Lower leg skin (tissue), 4 donors: ENCODE data around the gene TECPR2. TPM values are rescaled to one million over a fixed set of nuclear protein-coding genes. Genes with fewer than 3 reads are reported as not detected.

Experiments
- DNase-seq, 2 donors: peaks; one replicate each; pipeline ENCODE4 v3.0.0-alpha.2; 2019; ENCODE audit warnings: low spot score in 2 of 2
- H3K4me3 ChIP-seq: fragments of 200-600 bp; sonication (generic); 2 replicates; pipeline ENCODE4 v1.5.1; 2017; ENCODE audit warnings: mild to moderate bottlenecking, low read depth; ENCODE audit not compliant: poor library complexity, severe bottlenecking
- CTCF ChIP-seq, 3 donors: fragments of 450-650 bp; IDR thresholded peaks; one replicate each; pipeline ENCODE4 v1.5.1; 2016; ENCODE audit warnings: antibody characterized with exemption in 3 of 3, mild to moderate bottlenecking in 3 of 3, moderate library complexity in 2 of 3
- POLR2A ChIP-seq, 2 donors: fragments of 450-650 bp; IDR thresholded peaks; one replicate each; pipeline ENCODE4 v1.6.1; 2016 to 2017; ENCODE audit warnings: antibody characterized with exemption in 2 of 2, mild to moderate bottlenecking in 1 of 2, moderate library complexity in 1 of 2
- WGBS, 2 donors: methylation state at CpG; one replicate each; pipeline ENCODE4 v1.1.5; 2018; 5-methylcytosine and 5-hydroxymethylcytosine counted together
- intact Hi-C: fragments of 100-400 bp; cut with DNase I; formaldehyde crosslinking; loops from one replicate; pipeline ENCODE4 v1.15.0; 2023; ENCODE audit warnings: low total_unique reads
- total RNA-seq, 4 donors: library from RNA; depleted of rRNA; stranded (reverse); fragments of >200 nt; gene quantifications; one replicate each; pipeline ENCODE4 v1.1.0, GENCODE V29; 2016

TECPR2 gene
- total RNA-seq, 4 donors from 2014 or later: 10.8 to 37.8 (median 17.8) TPM

- intact Hi-C loops: no loop called here
- H3K4me3 ChIP-seq: no peak overlapping the region
- DNase-seq: no peak
- TF ChIP-seq CTCF (IDR thresholded peaks at IDR 0.05): no peak
- TF ChIP-seq POLR2A (IDR thresholded peaks at IDR 0.05): no peak
- WGBS, 2 donors: 87 to 90% methylated on average over 2 of the region's 2 CpGs
Observed at GRCh38 chr14:102374264-102374663, 11.5 kb downstream of the TECPR2 start.

GRCh38 chr14:102375119-102375518, 12.4 kb downstream of the TECPR2 start:
- TF ChIP-seq CTCF (IDR thresholded peaks at IDR 0.05): no peak
- TF ChIP-seq POLR2A (IDR thresholded peaks at IDR 0.05): no peak
- H3K4me3 ChIP-seq: no peak overlapping the region
- intact Hi-C loops: no loop called here
- DNase-seq: no peak
- WGBS, 2 donors: 95 to 96% methylated on average over 5 of the region's 5 CpGs

GRCh38 chr14:102377696-102378095, 15.0 kb downstream of the TECPR2 start:
- no peak for DNase-seq
- intact Hi-C loops: no loop called here
- TF ChIP-seq CTCF (IDR thresholded peaks at IDR 0.05): no peak
- no peak for TF ChIP-seq POLR2A (IDR thresholded peaks at IDR 0.05)
- no peak overlapping the region for H3K4me3 ChIP-seq

- no peak overlapping the region for H3K4me3 ChIP-seq
- TF ChIP-seq CTCF (IDR thresholded peaks at IDR 0.05): no peak
- no peak for TF ChIP-seq POLR2A (IDR thresholded peaks at IDR 0.05)
- 95 to 96% methylated on average over 9 of the region's 9 CpGs for WGBS, 2 donors
- DNase-seq: no peak
- intact Hi-C loops: no loop called here
Observed at GRCh38 chr14:102378830-102379229, 16.1 kb downstream of the TECPR2 start.

GRCh38 chr14:102387086-102387485, 24.3 kb downstream of the TECPR2 start:
- intact Hi-C loops: no loop called here
- no peak overlapping the region for H3K4me3 ChIP-seq
- TF ChIP-seq POLR2A (IDR thresholded peaks at IDR 0.05): no peak
- no peak for TF ChIP-seq CTCF (IDR thresholded peaks at IDR 0.05)
- DNase-seq: no peak

GRCh38 chr14:102389246-102389645, 26.5 kb downstream of the TECPR2 start:
- no peak overlapping the region for H3K4me3 ChIP-seq
- no peak for DNase-seq
- TF ChIP-seq CTCF (IDR thresholded peaks at IDR 0.05): no peak
- no peak for TF ChIP-seq POLR2A (IDR thresholded peaks at IDR 0.05)
- 83 to 90% methylated on average over 2 of the region's 2 CpGs for WGBS, 2 donors
- intact Hi-C loops: no loop called here
